Measurements from ENCODE around the gene INHBA.

- TF ChIP-seq CTCF (IDR thresholded peaks at IDR 0.05; ENCODE audit: low read length) (no peak), EZH2 (optimal IDR thresholded peaks at IDR 0.05; ENCODE audit: low read depth, low read length) (no peak)
Observed at GRCh38 chr7:41752615-41753014, 49.7 kb upstream of the INHBA start.
